Rectal smooth muscle tissue (tissue), 1 donor: Measurements from ENCODE around the gene SLC25A10.
"Not testable (repeated sequence)": the region's sequence is repeated elsewhere in the genome, so short reads cannot be mapped to it uniquely, and the experiment has no call there.

Experiments
- H3K27ac ChIP-seq: one replicate; pipeline ENCODE4 v1.7.0; 2013; ENCODE audit warnings: low read depth, low read length, inconsistent platforms
- H3K27me3 ChIP-seq: one replicate; pipeline ENCODE4 v1.7.0; 2013; ENCODE audit warnings: low read length; ENCODE audit not compliant: control insufficient read depth, insufficient read depth
- H3K36me3 ChIP-seq: one replicate; pipeline ENCODE4 v1.7.0; 2013; ENCODE audit warnings: low read length; ENCODE audit not compliant: control insufficient read depth, insufficient read depth
- H3K4me1 ChIP-seq: one replicate; pipeline ENCODE4 v1.7.0; 2013; ENCODE audit warnings: low read length; ENCODE audit not compliant: control insufficient read depth, insufficient read depth
- H3K4me3 ChIP-seq: one replicate; pipeline ENCODE4 v1.7.0; 2013; ENCODE audit warnings: low read length
- H3K9ac ChIP-seq: one replicate; pipeline ENCODE4 v1.7.0; 2013; ENCODE audit warnings: low read length

Gene SLC25A10

GRCh38 chr17:81725439-81725838 lies 13.4 kb downstream of the SLC25A10 start:
- H3K27ac ChIP-seq, result no peak overlapping the region

GRCh38 chr17:81726004-81726403 lies 13.9 kb downstream of the SLC25A10 start:
- Histone ChIP-seq H3K9ac (no peak overlapping the region), H3K36me3 (no peaks in the 10 kb centered on the region), H3K27me3 (peaks cover 7% of the 10 kb centered on the region), H3K4me3 (no peak overlapping the region), H3K27ac (no peak overlapping the region), H3K4me1 (no peaks in the 10 kb centered on the region)

More at GRCh38 chr17:81725439-81725838, 13.4 kb downstream of the SLC25A10 start:
- Histone ChIP-seq H3K4me3 (no peak overlapping the region), H3K9ac (no peak overlapping the region), H3K36me3 (no peaks in the 10 kb centered on the region), H3K4me1 (no peaks in the 10 kb centered on the region), H3K27me3 (peaks cover 7% of the 10 kb centered on the region)

GRCh38 chr17:81727324-81728031 lies 15.4 kb downstream of the SLC25A10 start:
- Histone ChIP-seq H3K36me3 (no peaks in the 10 kb centered on the region), H3K4me1 (no peaks in the 10 kb centered on the region), H3K9ac (no peak overlapping the region), H3K4me3 (no peak overlapping the region), H3K27ac (no peak overlapping the region), H3K27me3 (peaks cover 7% of the 10 kb centered on the region)

- Histone ChIP-seq H3K27ac (no peak overlapping the region), H3K27me3 (peaks cover 4% of the 10 kb centered on the region), H3K9ac (no peak overlapping the region), H3K4me1 (no peaks in the 10 kb centered on the region), H3K36me3 (no peaks in the 10 kb centered on the region), H3K4me3 (no peak overlapping the region)
These were observed 21.7 kb downstream of the SLC25A10 start for GRCh38 chr17:81733507-81734404.

- H3K27me3 ChIP-seq, result peaks cover 4% of the 10 kb centered on the region
- no peaks in the 10 kb centered on the region for H3K36me3 ChIP-seq
- H3K4me1 ChIP-seq, result no peaks in the 10 kb centered on the region
- H3K27ac ChIP-seq, result no peak overlapping the region
- H3K4me3 ChIP-seq, result no peak overlapping the region
- no peak overlapping the region for H3K9ac ChIP-seq
These were observed 22.6 kb downstream of the SLC25A10 start for GRCh38 chr17:81734405-81735263.

GRCh38 chr17:81735264-81736102 lies 23.4 kb downstream of the SLC25A10 start:
- H3K9ac ChIP-seq, result no peak overlapping the region
- H3K27me3 ChIP-seq, result peaks cover 3% of the 10 kb centered on the region
- no peak overlapping the region for H3K4me3 ChIP-seq

GRCh38 chr17:81737947-81738800 lies 26.1 kb downstream of the SLC25A10 start:
- H3K27ac ChIP-seq, result no peak overlapping the region
- H3K27me3 ChIP-seq, result peaks cover 17% of the 10 kb centered on the region
- H3K36me3 ChIP-seq, result no peaks in the 10 kb centered on the region
- no peak overlapping the region for H3K4me3 ChIP-seq
- H3K4me1 ChIP-seq, result no peaks in the 10 kb centered on the region
- no peak overlapping the region for H3K9ac ChIP-seq

More at GRCh38 chr17:81735264-81736102, 23.4 kb downstream of the SLC25A10 start:
- Histone ChIP-seq H3K4me1 (no peaks in the 10 kb centered on the region), H3K27ac (no peak overlapping the region), H3K36me3 (no peaks in the 10 kb centered on the region)

GRCh38 chr17:81738801-81739393 lies 26.8 kb downstream of the SLC25A10 start:
- no peak overlapping the region for H3K27ac ChIP-seq
- H3K36me3 ChIP-seq, result no peaks in the 10 kb centered on the region
- no peak overlapping the region for H3K4me3 ChIP-seq
- H3K4me1 ChIP-seq, result no peaks in the 10 kb centered on the region
- no peak overlapping the region for H3K9ac ChIP-seq
- peaks cover 15% of the 10 kb centered on the region for H3K27me3 ChIP-seq

GRCh38 chr17:81739593-81739992 lies 27.5 kb downstream of the SLC25A10 start:
- H3K4me1 ChIP-seq, H3K4me3 ChIP-seq, H3K9ac ChIP-seq, H3K36me3 ChIP-seq, H3K27ac ChIP-seq: not testable (repeated sequence)
- H3K27me3 ChIP-seq, result peaks cover 15% of the 10 kb centered on the region

GRCh38 chr17:81740395-81740961 lies 28.4 kb downstream of the SLC25A10 start:
- Histone ChIP-seq H3K27ac (no peak overlapping the region), H3K4me1 (no peaks in the 10 kb centered on the region), H3K36me3 (no peaks in the 10 kb centered on the region), H3K4me3 (no peak overlapping the region), H3K9ac (no peak overlapping the region), H3K27me3 (peaks cover 15% of the 10 kb centered on the region)
